NT2/D1 (cell line): ENCODE data around the gene SST.

Experiments used
- SUZ12 ChIP-seq: IDR thresholded peaks from 2 replicates; pipeline ENCODE4 v1.6.1; 2011; ENCODE audit not compliant: insufficient read length, insufficient read depth; ENCODE audit errors: extremely low read depth
- YY1 ChIP-seq: IDR thresholded peaks from 2 replicates; pipeline ENCODE4 v1.6.1; 2011; ENCODE audit not compliant: insufficient read length, insufficient read depth
- ZNF274 ChIP-seq: IDR thresholded peaks from 2 replicates; pipeline ENCODE4 v1.6.1; 2011; ENCODE audit warnings: mild to moderate bottlenecking, low read depth, low read length

- TF ChIP-seq SUZ12 (no peak), ZNF274 (no peak), YY1 (no peak)
These were observed 42.0 kb downstream of the SST start for GRCh38 chr3:187628169-187628568.
